Brain microvascular endothelial cell (primary cell): ENCODE measurements around the gene TRPM4.
A peak's percentile ranks its signal among the peaks of the same experiment; 100 is the strongest.

ENCODE experiments used
- DNase-seq: peaks from one replicate; pipeline ENCODE4 v3.0.0-alpha.2; 2020
- H3K27ac ChIP-seq: fragments of 250-450 bp; sonication (Bioruptor Pico); 2 replicates; pipeline ENCODE4 v1.5.1; 2020; ENCODE audit warnings: mild to moderate bottlenecking, moderate library complexity
- H3K27me3 ChIP-seq: fragments of 250-450 bp; sonication (Bioruptor Pico); replicated peaks from 2 replicates; pipeline ENCODE4 v1.5.1; 2020; ENCODE audit warnings: mild to moderate bottlenecking
- H3K36me3 ChIP-seq: fragments of 250-450 bp; sonication (Bioruptor Pico); replicated peaks from 2 replicates; pipeline ENCODE4 v1.5.1; 2020; ENCODE audit warnings: mild to moderate bottlenecking
- H3K4me3 ChIP-seq: 2 replicates; pipeline ENCODE4 v1.5.1; 2011; ENCODE audit warnings: low read depth, mild to moderate bottlenecking, control low read depth, low read length, moderate library complexity
- in situ Hi-C: cut with HindIII; loops from 2 replicates; pipeline ENCODE4 v1.10.0; 2017; ENCODE audit warnings: low sequenced_read_pairs, low pct_ligation_motif_present
- TF ChIP-seq, protein P1 (sequence below): IDR thresholded peaks from 2 replicates; pipeline ENCODE4 v1.5.1; 2011; ENCODE audit warnings: low read depth, mild to moderate bottlenecking, moderate library complexity, low read length, control low read depth, inconsistent platforms; ENCODE audit errors: missing control alignments

Gene TRPM4

DNA sequence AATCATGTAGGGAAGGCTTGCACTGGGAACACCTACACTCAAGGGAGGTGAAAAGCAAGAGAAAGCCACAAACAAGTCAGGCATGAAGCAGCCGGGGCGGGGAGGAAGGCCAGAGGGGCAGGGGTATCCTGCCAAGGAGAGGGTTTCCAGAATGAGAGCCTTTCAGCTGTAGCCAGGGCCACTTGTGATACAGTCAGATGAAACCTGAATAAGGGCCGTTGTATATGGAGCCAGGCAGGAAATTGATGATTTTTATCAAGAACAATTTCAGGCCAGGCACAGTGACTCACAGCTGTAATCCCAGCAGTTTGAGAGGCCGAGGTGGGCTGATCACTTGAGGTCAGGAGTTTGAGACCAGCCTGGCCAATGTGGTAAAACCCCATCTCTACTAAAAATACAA, 4.4 kb downstream of the TRPM4 start:
- H3K4me3 ChIP-seq: no peak overlapping the region
- DNase-seq: peak; percentile 43
- H3K27me3 ChIP-seq: no peaks in the 10 kb centered on the region
- H3K36me3 ChIP-seq: peaks cover 2% of the 10 kb centered on the region
- H3K27ac ChIP-seq: no peak overlapping the region
- in situ Hi-C loops: no loop called here
- TF ChIP-seq, protein P1, sequence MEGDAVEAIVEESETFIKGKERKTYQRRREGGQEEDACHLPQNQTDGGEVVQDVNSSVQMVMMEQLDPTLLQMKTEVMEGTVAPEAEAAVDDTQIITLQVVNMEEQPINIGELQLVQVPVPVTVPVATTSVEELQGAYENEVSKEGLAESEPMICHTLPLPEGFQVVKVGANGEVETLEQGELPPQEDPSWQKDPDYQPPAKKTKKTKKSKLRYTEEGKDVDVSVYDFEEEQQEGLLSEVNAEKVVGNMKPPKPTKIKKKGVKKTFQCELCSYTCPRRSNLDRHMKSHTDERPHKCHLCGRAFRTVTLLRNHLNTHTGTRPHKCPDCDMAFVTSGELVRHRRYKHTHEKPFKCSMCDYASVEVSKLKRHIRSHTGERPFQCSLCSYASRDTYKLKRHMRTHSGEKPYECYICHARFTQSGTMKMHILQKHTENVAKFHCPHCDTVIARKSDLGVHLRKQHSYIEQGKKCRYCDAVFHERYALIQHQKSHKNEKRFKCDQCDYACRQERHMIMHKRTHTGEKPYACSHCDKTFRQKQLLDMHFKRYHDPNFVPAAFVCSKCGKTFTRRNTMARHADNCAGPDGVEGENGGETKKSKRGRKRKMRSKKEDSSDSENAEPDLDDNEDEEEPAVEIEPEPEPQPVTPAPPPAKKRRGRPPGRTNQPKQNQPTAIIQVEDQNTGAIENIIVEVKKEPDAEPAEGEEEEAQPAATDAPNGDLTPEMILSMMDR: no peak

DNA sequence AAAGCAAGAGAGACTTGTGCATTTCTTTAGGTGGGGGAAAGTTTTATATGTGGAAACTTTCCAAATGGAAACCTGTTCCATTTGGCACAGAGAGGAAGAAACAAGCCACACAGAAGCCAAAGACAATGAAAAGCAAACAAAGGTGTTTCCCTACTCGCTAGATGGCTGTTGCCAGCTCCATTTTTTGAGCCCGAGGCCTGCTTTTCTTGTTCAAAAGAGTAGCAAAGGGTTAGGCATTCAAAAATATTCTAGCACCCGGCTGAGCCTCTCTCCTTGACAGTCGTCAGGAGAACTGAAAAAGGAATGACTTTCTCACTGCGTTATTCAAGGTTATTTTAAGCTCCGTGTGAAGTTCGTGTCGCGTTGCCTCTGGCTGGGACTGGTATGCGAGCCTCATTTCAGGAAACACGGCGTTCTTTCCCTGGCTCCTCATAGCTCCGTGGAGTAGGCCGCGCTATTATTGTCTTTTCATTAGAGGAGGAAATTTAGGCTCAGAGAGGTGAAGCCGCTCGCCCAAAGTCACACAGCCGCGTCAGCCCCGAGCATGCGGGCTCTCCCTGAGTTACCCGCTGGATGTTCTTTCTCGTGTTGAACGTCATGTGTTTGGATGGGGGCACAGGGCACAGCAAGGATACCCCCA, 7.6 kb downstream of the TRPM4 start:
- no peak overlapping the region for H3K27ac ChIP-seq
- peaks cover 13% of the 10 kb centered on the region for H3K36me3 ChIP-seq
- no peaks in the 10 kb centered on the region for H3K27me3 ChIP-seq
- no peak overlapping the region for H3K4me3 ChIP-seq
- in situ Hi-C loops: no loop called here
- peak; percentile 25 for DNase-seq
- TF ChIP-seq, protein P1: no peak

DNA sequence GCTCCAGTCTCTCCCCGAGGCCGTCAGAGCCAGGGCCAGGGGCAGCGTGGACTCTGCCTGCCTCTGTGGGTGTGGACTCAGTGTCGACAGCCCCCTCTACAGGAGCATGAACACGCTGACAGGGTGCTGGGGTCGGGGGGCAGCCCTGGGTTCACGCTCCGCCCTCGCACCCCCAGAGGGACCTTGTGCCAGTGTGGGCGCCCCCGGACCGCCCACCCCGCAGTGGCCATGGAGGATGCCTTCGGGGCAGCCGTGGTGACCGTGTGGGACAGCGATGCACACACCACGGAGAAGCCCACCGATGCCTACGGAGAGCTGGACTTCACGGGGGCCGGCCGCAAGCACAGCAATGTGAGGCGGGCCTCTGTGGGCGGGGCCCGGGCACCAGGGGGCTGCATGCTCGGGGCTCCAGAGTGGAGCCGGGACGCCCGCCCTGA, 8.3 kb downstream of the TRPM4 start:
- Histone ChIP-seq H3K4me3 (no peak overlapping the region), H3K27ac (no peak overlapping the region)
- in situ Hi-C loops: no loop called here

DNA sequence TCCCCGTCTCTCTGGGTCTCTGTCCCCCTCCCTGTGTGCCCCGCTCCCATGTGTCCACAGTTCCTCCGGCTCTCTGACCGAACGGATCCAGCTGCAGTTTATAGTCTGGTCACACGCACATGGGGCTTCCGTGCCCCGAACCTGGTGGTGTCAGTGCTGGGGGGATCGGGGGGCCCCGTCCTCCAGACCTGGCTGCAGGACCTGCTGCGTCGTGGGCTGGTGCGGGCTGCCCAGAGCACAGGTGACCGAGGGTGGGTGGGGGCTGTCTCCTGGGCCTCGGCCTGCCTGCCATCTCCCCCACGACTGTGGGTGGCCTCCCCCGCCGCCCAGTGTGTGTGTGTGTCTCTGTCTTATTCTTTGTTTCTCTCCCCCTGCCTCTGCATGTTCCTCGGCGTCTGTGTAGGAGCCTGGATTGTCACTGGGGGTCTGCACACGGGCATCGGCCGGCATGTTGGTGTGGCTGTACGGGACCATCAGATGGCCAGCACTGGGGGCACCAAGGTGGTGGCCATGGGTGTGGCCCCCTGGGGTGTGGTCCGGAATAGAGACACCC, 10.3 kb downstream of the TRPM4 start:
- in situ Hi-C loops: no loop called here
- no peak for DNase-seq

More for the DNA sequence above, 8.3 kb downstream of the TRPM4 start:
- Histone ChIP-seq H3K36me3 (peaks cover 19% of the 10 kb centered on the region), H3K27me3 (no peaks in the 10 kb centered on the region)
- TF ChIP-seq, protein P1: peak; percentile 32
- DNase-seq: no peak

DNA sequence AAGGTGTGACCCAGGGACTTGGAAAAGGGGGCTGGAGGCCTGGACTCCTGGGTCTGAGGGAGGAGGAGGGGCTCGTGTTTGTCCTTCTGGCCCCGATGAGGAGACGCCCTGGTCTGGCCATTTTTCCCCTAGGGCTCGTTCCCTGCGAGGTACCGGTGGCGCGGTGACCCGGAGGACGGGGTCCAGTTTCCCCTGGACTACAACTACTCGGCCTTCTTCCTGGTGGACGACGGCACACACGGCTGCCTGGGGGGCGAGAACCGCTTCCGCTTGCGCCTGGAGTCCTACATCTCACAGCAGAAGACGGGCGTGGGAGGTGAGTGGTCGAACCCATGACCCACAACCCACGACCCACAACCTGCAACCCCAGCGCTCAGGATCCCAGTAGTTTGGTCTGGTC, 10.8 kb downstream of the TRPM4 start:
- Histone ChIP-seq H3K36me3 (peaks cover 34% of the 10 kb centered on the region), H3K27me3 (no peaks in the 10 kb centered on the region), H3K27ac (no peak overlapping the region), H3K4me3 (no peak overlapping the region)
- TF ChIP-seq, protein P1: no peak
- DNase-seq: no peak
- in situ Hi-C loops: no loop called here

More for the DNA sequence above, 10.3 kb downstream of the TRPM4 start:
- Histone ChIP-seq H3K36me3 (peaks cover 32% of the 10 kb centered on the region), H3K4me3 (no peak overlapping the region), H3K27ac (no peak overlapping the region), H3K27me3 (no peaks in the 10 kb centered on the region)
- TF ChIP-seq, protein P1: no peak
